Fibroblast of lung (primary cell): ENCODE results near the gene USP24. TPM values are rescaled to one million over a fixed set of nuclear protein-coding genes. Genes with fewer than 3 reads are reported as not detected.

ENCODE experiments used
- DNase-seq, 2 donors: peaks; one replicate each; pipeline versions ENCODE4 v3.0.0 to v3.0.0-alpha.2; 2010; ENCODE audit warnings: low read depth in 2 of 2
- H2AFZ ChIP-seq: 2 replicates; pipeline ENCODE4 v1.5.1; 2012; ENCODE audit warnings: low read length, control low read depth, inconsistent platforms
- H3K27ac ChIP-seq: 2 replicates; pipeline ENCODE4 v1.5.1; 2011; ENCODE audit warnings: low read length, control low read depth; ENCODE audit not compliant: insufficient read depth
- H3K27me3 ChIP-seq: 2 replicates; pipeline ENCODE4 v1.5.1; 2011; ENCODE audit warnings: mild to moderate bottlenecking, low read length; ENCODE audit not compliant: control insufficient read depth, insufficient read depth
- H3K36me3 ChIP-seq: 2 replicates; pipeline ENCODE4 v1.5.1; 2011; ENCODE audit warnings: low read length; ENCODE audit not compliant: control insufficient read depth, insufficient read depth
- H3K4me1 ChIP-seq: 2 replicates; pipeline ENCODE4 v1.5.1; 2011; ENCODE audit warnings: low read length; ENCODE audit not compliant: control insufficient read depth, insufficient read depth; ENCODE audit errors: extremely low read depth
- H3K4me2 ChIP-seq: 2 replicates; pipeline ENCODE4 v1.5.1; 2011; ENCODE audit warnings: low read length, control low read depth; ENCODE audit not compliant: insufficient read depth; ENCODE audit errors: extremely low read depth
- H3K4me3 ChIP-seq, 4 experiments: fragments of 200-600 bp in 1 of 4; sonication (generic) in 1 of 4; replicated peaks in 1 of 4; 2 replicates each; pipeline ENCODE4 v1.5.1; 2011 to 2016; ENCODE audit warnings: low read length in 4 of 4, low read depth in 3 of 4, mild to moderate bottlenecking in 3 of 4, control low read depth in 2 of 4, inconsistent platforms in 1 of 4, mixed read lengths in 1 of 4; ENCODE audit not compliant: insufficient read depth in 1 of 4; ENCODE audit errors: control extremely low read depth in 1 of 4
- H3K79me2 ChIP-seq: 2 replicates; pipeline ENCODE4 v1.5.1; 2012; ENCODE audit warnings: mild to moderate bottlenecking, low read length, inconsistent platforms; ENCODE audit not compliant: control insufficient read depth, insufficient read depth
- H3K9ac ChIP-seq: 2 replicates; pipeline ENCODE4 v1.5.1; 2011; ENCODE audit warnings: mild to moderate bottlenecking, low read length, control low read depth; ENCODE audit not compliant: insufficient read depth
- H3K9me3 ChIP-seq: 2 replicates; pipeline ENCODE4 v1.5.1; 2012; ENCODE audit warnings: low read depth, low read length; ENCODE audit not compliant: control insufficient read depth, insufficient read depth
- H4K20me1 ChIP-seq: 2 replicates; pipeline ENCODE4 v1.5.1; 2011; ENCODE audit warnings: low read length; ENCODE audit not compliant: control insufficient read depth, insufficient read depth; ENCODE audit errors: extremely low read depth
- CTCF ChIP-seq, 2 donors: IDR thresholded peaks in 1 of 2; conservative IDR thresholded peaks in 1 of 2; 1 replicate in 1 of 2; 2 replicates in 1 of 2; pipeline ENCODE4 v1.5.1; 2011 to 2012; ENCODE audit warnings: low read length in 2 of 2, control low read depth in 1 of 2, inconsistent platforms in 1 of 2, low read depth in 1 of 2, mild to moderate bottlenecking in 1 of 2
- EZH2 ChIP-seq: IDR thresholded peaks from 2 replicates; pipeline ENCODE4 v1.5.1; 2012; ENCODE audit warnings: low read length, control low read depth, mild to moderate bottlenecking; ENCODE audit errors: missing control alignments
- polyA plus RNA-seq, 2 donors: library from polyadenylated mRNA; depleted of rRNA in 1 of 2; stranded (reverse) in 1 of 2; unstranded in 1 of 2; fragments of >200 nt; gene quantifications; 2 replicates each; pipeline ENCODE4 v1.2.1, GENCODE V29; 2011 to 2012; ENCODE audit warnings: missing spikeins in 1 of 2
- total RNA-seq: library from RNA; depleted of rRNA; stranded (reverse); fragments of >200 nt; gene quantifications from 2 replicates; pipeline ENCODE4 v1.2.1, GENCODE V29; 2014

Gene USP24
- total and polyA plus RNA-seq, 2 donors (not counting 1 experiment from before 2014, with no cell fraction given), result 16.4 to 63.9 TPM

GRCh38 chr1:55037733-55038551 is 177.2 kb downstream of the USP24 start:
- Histone ChIP-seq H3K4me3 (no peak overlapping the region), H4K20me1 (no peaks in the 10 kb centered on the region), H3K27me3 (peaks cover 75% of the 10 kb centered on the region), H3K36me3 (no peaks in the 10 kb centered on the region), H3K79me2 (no peaks in the 10 kb centered on the region), H3K9me3 (no peaks in the 10 kb centered on the region), H2AFZ (no peak overlapping the region), H3K9ac (no peak overlapping the region), H3K27ac (no peak overlapping the region), H3K4me1 (no peaks in the 10 kb centered on the region), H3K4me2 (no peak overlapping the region)
- DNase-seq, result no peak
- TF ChIP-seq EZH2 (no peak), CTCF (conservative IDR thresholded peaks at IDR 0.05 in 1 of 2, IDR thresholded peaks at IDR 0.05 in 1 of 2; ENCODE audit: low read depth in 1 of 2, low read length in 2 of 2) (no peak)

GRCh38 chr1:55035904-55036303 is 179.3 kb downstream of the USP24 start:
- Histone ChIP-seq H2AFZ (no peak overlapping the region), H3K4me2 (no peak overlapping the region), H3K79me2 (no peaks in the 10 kb centered on the region), H3K4me3 (no peak overlapping the region), H3K9ac (no peak overlapping the region), H3K36me3 (no peaks in the 10 kb centered on the region), H3K4me1 (no peaks in the 10 kb centered on the region), H4K20me1 (no peaks in the 10 kb centered on the region), H3K27me3 (peaks cover 69% of the 10 kb centered on the region), H3K27ac (no peak overlapping the region), H3K9me3 (no peaks in the 10 kb centered on the region)
- DNase-seq, result no peak
- TF ChIP-seq CTCF (conservative IDR thresholded peaks at IDR 0.05 in 1 of 2, IDR thresholded peaks at IDR 0.05 in 1 of 2; ENCODE audit: low read depth in 1 of 2, low read length in 2 of 2), result peak in 1 of 2 donors; percentile 2
- no peak for TF ChIP-seq EZH2

GRCh38 chr1:55034476-55035133 is 180.6 kb downstream of the USP24 start:
- Histone ChIP-seq H3K4me2 (no peak overlapping the region), H3K27ac (no peak overlapping the region), H4K20me1 (no peaks in the 10 kb centered on the region), H3K36me3 (no peaks in the 10 kb centered on the region), H3K4me3 (no peak overlapping the region), H3K9me3 (no peaks in the 10 kb centered on the region), H3K4me1 (no peaks in the 10 kb centered on the region), H2AFZ (no peak overlapping the region), H3K9ac (no peak overlapping the region), H3K27me3 (peaks cover 56% of the 10 kb centered on the region), H3K79me2 (no peaks in the 10 kb centered on the region)
- TF ChIP-seq EZH2 (no peak), CTCF (conservative IDR thresholded peaks at IDR 0.05 in 1 of 2, IDR thresholded peaks at IDR 0.05 in 1 of 2; ENCODE audit: low read depth in 1 of 2, low read length in 2 of 2) (no peak)
- no peak for DNase-seq
